SU-DHL-6 (cell line): ENCODE results near the gene RPL28.

Experiments used
- H2AFZ ChIP-seq: fragments of 200-600 bp; sonication (generic); 2 replicates; pipeline ENCODE4 v1.6.1; 2014; ENCODE audit warnings: low read depth, mild to moderate bottlenecking, moderate library complexity, mixed read lengths, antibody characterized with exemption, low read length; ENCODE audit not compliant: severe bottlenecking
- H3F3A ChIP-seq: fragments of 200-600 bp; shearing (Covaris generic); 2 replicates; pipeline ENCODE4 v1.6.0; 2016; ENCODE audit warnings: antibody characterized with exemption, mild to moderate bottlenecking; ENCODE audit not compliant: insufficient read depth
- H3K27ac ChIP-seq: fragments of 200-600 bp; sonication (generic); 2 replicates; pipeline ENCODE4 v1.5.1; 2016; ENCODE audit warnings: low read depth, mild to moderate bottlenecking, low read length, moderate library complexity, mixed read lengths
- H3K27me3 ChIP-seq: fragments of 200-600 bp; sonication (generic), shearing (Covaris generic); 2 replicates; pipeline ENCODE4 v1.6.0; 2014; ENCODE audit warnings: mild to moderate bottlenecking, low read length
- H3K36me3 ChIP-seq: fragments of 200-600 bp; sonication (generic); 2 replicates; pipeline ENCODE4 v1.6.1; 2014; ENCODE audit warnings: mild to moderate bottlenecking, low read length, mixed read lengths
- H3K4me2 ChIP-seq: fragments of 300-600, 200-600 bp; shearing (Covaris generic), sonication (generic); 2 replicates; pipeline ENCODE4 v1.6.0; 2014; ENCODE audit warnings: low read length, low read depth, mild to moderate bottlenecking; ENCODE audit not compliant: poor library complexity, severe bottlenecking
- H3K4me3 ChIP-seq: fragments of 200-600 bp; sonication (generic); 2 replicates; pipeline ENCODE4 v1.5.1; 2014; ENCODE audit warnings: antibody characterized with exemption, low read length, mild to moderate bottlenecking, mixed read lengths; ENCODE audit not compliant: insufficient read depth, poor library complexity, severe bottlenecking
- H3K79me2 ChIP-seq: fragments of 200-600 bp; sonication (generic); 2 replicates; pipeline ENCODE4 v1.6.1; 2014; ENCODE audit warnings: mild to moderate bottlenecking, low read length, moderate library complexity; ENCODE audit not compliant: insufficient read depth
- H3K9ac ChIP-seq: fragments of 200-600 bp; sonication (generic); 2 replicates; pipeline ENCODE4 v1.7.0; 2014; ENCODE audit warnings: mild to moderate bottlenecking, low read length
- H3K9me2 ChIP-seq: fragments of 200-600 bp; sonication (generic); replicated peaks from 2 replicates; pipeline ENCODE4 v1.6.1; 2014; ENCODE audit warnings: low read length; ENCODE audit not compliant: insufficient read depth
- H3K9me3 ChIP-seq: fragments of 200-600 bp; sonication (generic); 2 replicates; pipeline ENCODE4 v1.6.1; 2014; ENCODE audit warnings: low read length, mixed read lengths; ENCODE audit not compliant: insufficient read depth
- H4K20me1 ChIP-seq: fragments of 200-600 bp; sonication (generic); 2 replicates; pipeline ENCODE4 v1.6.1; 2014; ENCODE audit warnings: low read depth, mild to moderate bottlenecking, antibody characterized with exemption, low read length, moderate library complexity, mixed read lengths
- CTCF ChIP-seq: fragments of 200-600 bp; sonication (generic); IDR thresholded peaks from one replicate; pipeline ENCODE4 v1.5.1; 2017; ENCODE audit warnings: antibody characterized with exemption, mild to moderate bottlenecking, low read length, moderate library complexity; ENCODE audit not compliant: insufficient read depth, poor library complexity, severe bottlenecking
- EZH2phosphoT487 ChIP-seq: fragments of 200-600 bp; sonication (generic), shearing (Covaris generic); conservative IDR thresholded peaks from 2 replicates; pipeline ENCODE4 v1.6.1; 2018; ENCODE audit warnings: mild to moderate bottlenecking, antibody characterized with exemption, low read length, moderate library complexity, mixed read lengths

Gene RPL28

GRCh38 chr19:55390461-55390880, 4.7 kb downstream of the RPL28 start:
- Histone ChIP-seq H3K4me2 (no peak overlapping the region), H3K36me3 (peaks cover 31% of the 10 kb centered on the region), H3K27me3 (no peaks in the 10 kb centered on the region), H2AFZ (no peak overlapping the region), H3K9me2 (no peaks in the 10 kb centered on the region), H3F3A (peaks cover 44% of the 10 kb centered on the region), H3K4me3 (no peak overlapping the region), H3K79me2 (peaks cover 21% of the 10 kb centered on the region), H4K20me1 (peaks cover 26% of the 10 kb centered on the region), H3K9ac (no peak overlapping the region), H3K9me3 (no peaks in the 10 kb centered on the region), H3K27ac (no peak overlapping the region)
- no peak for TF ChIP-seq CTCF
- TF ChIP-seq EZH2phosphoT487: no peak

DNA sequence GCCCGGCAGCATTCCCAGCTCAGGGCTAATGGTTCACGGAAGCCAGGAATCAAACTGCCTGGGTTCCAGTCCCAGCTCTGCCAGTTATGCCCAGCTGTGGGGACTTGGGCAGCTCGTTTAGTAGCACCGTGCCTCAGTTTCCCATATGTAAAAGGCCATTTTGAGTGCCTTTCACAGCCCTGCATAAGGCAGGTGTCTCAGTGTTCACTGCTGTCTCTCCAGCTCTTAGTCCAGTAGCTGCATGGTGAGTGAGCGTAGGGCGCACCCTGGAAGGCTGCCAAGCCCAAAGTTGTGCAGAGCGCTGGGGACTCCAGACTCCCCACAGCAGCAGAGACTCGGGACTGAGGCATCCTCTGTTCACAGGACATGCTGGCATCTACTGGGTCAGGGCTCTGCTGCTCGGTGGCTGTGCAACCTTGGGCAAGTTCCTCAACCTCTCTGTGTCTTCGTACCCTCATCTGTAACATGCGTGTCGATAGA, 5.5 kb downstream of the RPL28 start:
- H2AFZ ChIP-seq: no peak overlapping the region
- H3K9ac ChIP-seq: no peak overlapping the region
- peaks cover 17% of the 10 kb centered on the region for H3K79me2 ChIP-seq
- H3K27me3 ChIP-seq: no peaks in the 10 kb centered on the region
- H3F3A ChIP-seq: peaks cover 42% of the 10 kb centered on the region
- TF ChIP-seq CTCF (no peak), EZH2phosphoT487 (no peak)
- no peak overlapping the region for H3K27ac ChIP-seq
- peaks cover 28% of the 10 kb centered on the region for H3K36me3 ChIP-seq
- no peaks in the 10 kb centered on the region for H3K9me2 ChIP-seq
- H4K20me1 ChIP-seq: peaks cover 26% of the 10 kb centered on the region
- no peak overlapping the region for H3K4me2 ChIP-seq
- no peaks in the 10 kb centered on the region for H3K9me3 ChIP-seq
- H3K4me3 ChIP-seq: no peak overlapping the region

DNA sequence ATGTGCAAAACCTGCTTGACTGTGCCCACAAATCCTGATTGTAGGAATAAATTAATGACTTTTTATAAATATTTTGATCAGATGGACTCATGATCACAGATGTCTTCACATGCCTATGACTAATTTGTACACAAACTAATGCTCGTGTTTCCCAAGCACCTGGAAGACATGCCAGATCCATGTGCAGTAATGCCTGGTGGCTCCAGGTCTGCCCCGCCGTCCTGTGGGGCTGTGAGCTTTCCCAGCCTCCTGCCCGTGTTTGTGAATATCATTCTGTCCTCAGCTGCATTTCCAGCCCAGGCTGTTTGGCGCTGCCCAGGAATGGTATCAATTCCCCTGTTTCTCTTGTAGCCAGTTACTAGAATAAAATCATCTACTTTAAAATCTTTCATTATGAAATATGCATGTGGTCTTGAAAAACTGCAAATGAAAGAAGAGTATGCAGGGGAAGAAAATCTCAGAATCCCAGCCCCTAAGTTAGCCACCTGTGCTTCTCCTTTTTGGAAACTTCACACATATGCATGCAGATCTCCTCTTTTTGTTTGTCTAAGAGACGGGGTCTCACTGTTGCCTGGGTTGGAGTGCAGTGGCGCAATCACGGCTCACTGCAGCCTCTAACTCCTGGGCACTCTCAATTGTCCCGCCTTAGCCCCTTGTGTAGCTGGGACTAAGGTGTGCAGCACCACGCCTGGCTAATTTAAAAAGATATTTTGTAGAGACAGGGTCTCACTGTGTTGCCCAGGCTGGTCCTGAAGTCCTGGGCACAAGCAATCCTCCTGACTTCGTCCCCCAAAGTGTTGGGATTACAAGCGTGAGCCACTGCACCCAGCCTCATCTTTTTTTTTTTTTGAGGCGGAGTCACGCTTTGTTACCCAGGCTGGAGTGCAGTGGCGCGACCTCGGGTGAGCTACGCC, 6.2 kb downstream of the RPL28 start:
- no peak overlapping the region for H2AFZ ChIP-seq
- no peak overlapping the region for H3K4me3 ChIP-seq
- H3K9ac ChIP-seq: no peak overlapping the region
- H4K20me1 ChIP-seq: peaks cover 20% of the 10 kb centered on the region
- no peaks in the 10 kb centered on the region for H3K27me3 ChIP-seq
- H3K79me2 ChIP-seq: peaks cover 9% of the 10 kb centered on the region
- peaks cover 20% of the 10 kb centered on the region for H3K36me3 ChIP-seq
- no peaks in the 10 kb centered on the region for H3K9me2 ChIP-seq
- TF ChIP-seq EZH2phosphoT487 (no peak), CTCF (no peak)
- peaks cover 35% of the 10 kb centered on the region for H3F3A ChIP-seq
- H3K9me3 ChIP-seq: no peaks in the 10 kb centered on the region
- H3K27ac ChIP-seq: no peak overlapping the region
- no peak overlapping the region for H3K4me2 ChIP-seq
